ENCODE measurements around the gene ZNF581. TPM values are rescaled to one million over a fixed set of nuclear protein-coding genes. Genes with fewer than 3 reads are reported as not detected.

ZNF581 gene
- total and polyA plus RNA-seq, 11 donors, result 4.7 to 12.7 (median 7.2) TPM

DNA sequence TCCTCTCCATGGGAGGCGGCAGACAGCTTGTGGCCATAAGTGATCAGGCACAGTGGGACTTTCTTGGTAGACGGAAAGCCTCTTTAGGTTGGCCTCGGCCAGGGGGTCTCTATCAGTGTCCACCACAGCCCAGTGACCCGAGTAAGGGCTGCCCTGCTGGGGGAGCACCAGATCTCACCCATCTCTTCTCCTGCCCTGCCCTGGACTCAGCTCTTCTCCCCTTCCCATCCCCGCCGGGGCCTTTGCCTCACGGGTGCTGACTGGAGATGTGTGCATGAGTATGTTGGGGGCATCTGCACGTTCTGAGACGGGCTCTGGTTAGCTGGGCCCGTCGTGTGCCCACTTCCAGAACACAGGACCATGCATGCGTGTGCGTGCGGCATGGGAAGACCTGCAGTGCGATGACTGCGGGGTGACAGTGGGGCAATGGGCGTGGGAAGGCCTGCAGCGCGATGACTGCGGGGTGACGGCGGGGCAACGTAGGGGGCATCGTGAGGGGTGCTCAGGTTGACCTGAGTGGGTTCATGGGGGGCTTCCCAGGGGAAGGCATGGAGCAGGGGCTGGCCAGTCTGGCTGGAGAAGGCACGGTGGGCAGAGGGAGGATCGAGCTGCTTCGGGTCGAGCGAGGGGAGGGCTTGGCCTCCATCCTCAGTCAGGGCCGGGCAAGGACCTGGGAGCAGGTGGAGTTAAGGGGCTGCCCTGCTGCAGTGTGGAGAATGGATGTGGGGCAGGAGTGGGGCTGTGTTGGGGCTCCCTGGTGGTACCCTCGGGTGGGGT lies 47.5 kb downstream of the ZNF581 start:
- no peaks in the 10 kb centered on the region for H3K9me3 ChIP-seq
- DNase-seq (peak in 2 of 5 donors; percentile 17 to 24), ATAC-seq (no peak)
- intact Hi-C loops (cut with DNase I), result no loop called here
- WGBS, 4 donors, result 91 to 96% (median 95%) methylated on average over 29 to 31 of the region's 31 CpGs
- peaks cover under 1 to 97% (median 82%) of the 10 kb centered on the region in 9 donors for H3K36me3 ChIP-seq
- TF ChIP-seq CTCF (IDR thresholded peaks at IDR 0.05) (no peak), POLR2A (IDR thresholded peaks at IDR 0.05) (no peak)
- H3K27me3 ChIP-seq, result no peaks in the 10 kb centered on the region
- H3K27ac ChIP-seq, result no peak overlapping the region
- H3K4me1 ChIP-seq, result peaks cover 0 to 16% (median 0%) of the 10 kb centered on the region in 12 donors
- no peak overlapping the region for H3K4me3 ChIP-seq

DNA sequence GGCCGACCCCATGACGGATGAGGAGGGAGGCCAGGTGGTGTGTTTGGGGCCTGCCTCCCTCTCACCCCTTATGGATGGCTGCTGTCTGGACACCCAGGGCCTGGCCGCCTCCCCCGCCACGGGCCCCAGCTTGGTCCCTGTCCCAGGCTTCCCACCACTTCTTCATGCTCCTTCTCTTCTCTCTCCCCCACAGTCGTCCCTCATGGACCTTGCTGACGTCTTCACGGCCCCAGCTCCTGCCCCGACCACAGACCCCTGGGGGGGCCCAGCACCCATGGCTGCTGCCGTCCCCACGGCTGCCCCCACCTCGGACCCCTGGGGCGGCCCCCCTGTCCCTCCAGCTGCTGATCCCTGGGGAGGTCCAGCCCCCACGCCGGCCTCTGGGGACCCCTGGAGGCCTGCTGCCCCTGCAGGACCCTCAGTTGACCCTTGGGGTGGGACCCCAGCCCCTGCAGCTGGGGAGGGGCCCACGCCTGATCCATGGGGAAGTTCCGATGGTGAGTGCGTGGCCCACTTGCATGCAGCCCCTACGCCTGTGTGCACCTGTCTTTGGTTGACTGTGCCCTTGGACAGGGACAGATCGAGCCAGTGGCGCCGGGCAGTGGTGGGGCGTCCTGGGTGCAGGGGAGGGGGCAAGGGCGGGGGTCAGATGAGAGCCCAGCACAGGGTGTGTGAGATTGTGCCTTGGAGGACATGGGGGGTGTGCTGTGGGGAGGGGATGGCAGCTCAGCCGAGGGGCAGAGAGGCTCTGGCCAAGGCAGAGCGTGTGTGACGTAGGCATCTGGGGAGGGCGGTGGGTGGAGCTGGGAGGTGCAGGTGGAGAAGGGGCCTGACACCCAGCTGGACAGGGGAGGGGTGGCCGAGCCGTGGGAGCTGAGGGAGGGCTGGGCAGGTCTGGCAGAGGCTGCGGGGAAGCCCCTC lies 48.4 kb downstream of the ZNF581 start:
- no peak overlapping the region for H3K4me3 ChIP-seq
- intact Hi-C loops (cut with DNase I), result no loop called here
- TF ChIP-seq CTCF (IDR thresholded peaks at IDR 0.05) (no peak), POLR2A (IDR thresholded peaks at IDR 0.05) (no peak)
- no peaks in the 10 kb centered on the region for H3K9me3 ChIP-seq
- WGBS, 4 donors, result 93 to 94% (median 94%) methylated on average over 24 to 31 of the region's 31 CpGs
- H3K4me1 ChIP-seq, result peaks cover 0 to 16% (median 0%) of the 10 kb centered on the region in 12 donors
- no peak overlapping the region for H3K27ac ChIP-seq
- H3K27me3 ChIP-seq, result no peaks in the 10 kb centered on the region
- H3K36me3 ChIP-seq, result peaks cover 0 to 97% (median 85%) of the 10 kb centered on the region in 9 donors
- ATAC-seq, result no peak
- peak in 2 of 5 donors; percentile 20 to 21 for DNase-seq

DNA sequence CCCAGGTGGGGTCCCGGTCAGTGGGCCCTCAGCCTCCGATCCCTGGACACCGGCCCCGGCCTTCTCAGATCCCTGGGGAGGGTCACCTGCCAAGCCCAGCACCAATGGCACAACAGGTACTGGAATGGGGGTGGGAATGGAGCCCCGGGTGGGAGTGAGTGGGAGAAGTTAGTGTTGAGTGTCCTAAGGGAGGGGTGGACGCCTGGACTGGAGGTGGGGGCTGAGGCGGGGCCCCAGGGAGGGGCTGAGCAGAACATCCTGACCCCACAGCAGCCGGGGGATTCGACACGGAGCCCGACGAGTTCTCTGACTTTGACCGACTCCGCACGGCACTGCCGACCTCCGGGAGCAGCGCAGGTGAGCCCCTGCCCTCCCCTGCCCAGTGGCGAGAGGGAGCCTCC lies 49.2 kb downstream of the ZNF581 start:
- WGBS, 4 donors, result 88 to 96% (median 92%) methylated on average over 18 to 19 of the region's 19 CpGs
- peak in 2 of 5 donors; percentile 14 to 24 for DNase-seq

More for the DNA sequence above, 49.2 kb downstream of the ZNF581 start:
- TF ChIP-seq POLR2A (IDR thresholded peaks at IDR 0.05) (no peak), CTCF (IDR thresholded peaks at IDR 0.05) (no peak)
- ATAC-seq, result no peak
- Histone ChIP-seq H3K4me3 (no peak overlapping the region), H3K36me3 (peaks cover 0 to 97% (median 89%) of the 10 kb centered on the region in 9 donors), H3K4me1 (peaks cover 0 to 10% (median 0%) of the 10 kb centered on the region in 12 donors), H3K27me3 (no peaks in the 10 kb centered on the region), H3K27ac (no peak overlapping the region), H3K9me3 (no peaks in the 10 kb centered on the region)
- intact Hi-C loops (cut with DNase I), result no loop called here

Measured in heart left ventricle (tissue), 16 donors.